GM19463 (cell line): ENCODE measurements around the gene PRRG2.

Source experiments
- ATAC-seq: cut with Tn5 transposase; IDR thresholded peaks from one replicate; pipeline ENCODE4 v1.9.1; 2021; ENCODE audit warnings: mild to moderate bottlenecking, moderate library complexity; ENCODE audit not compliant: unreplicated experiment

Gene PRRG2

DNA sequence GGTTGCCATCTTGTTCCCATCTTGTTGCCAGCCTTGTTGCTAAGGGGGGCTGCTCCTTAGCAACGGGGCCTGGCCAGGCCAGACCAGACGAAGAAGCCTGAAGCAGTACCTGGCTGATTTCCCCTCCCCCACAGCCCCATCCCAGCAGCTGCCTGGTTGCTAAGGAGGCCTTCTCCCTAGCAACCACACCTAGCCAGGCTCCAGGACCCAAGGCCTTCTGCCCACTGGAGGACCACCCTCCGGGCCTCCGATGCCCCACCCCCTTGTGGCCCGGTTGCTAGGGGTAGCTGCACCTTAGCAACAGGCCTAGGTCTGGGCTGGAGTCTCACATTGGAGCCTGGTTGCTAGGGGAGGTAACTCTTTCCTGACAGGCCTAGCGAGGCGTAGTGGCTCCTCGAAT, 3.9 kb downstream of the PRRG2 start:
- no peak for ATAC-seq

DNA sequence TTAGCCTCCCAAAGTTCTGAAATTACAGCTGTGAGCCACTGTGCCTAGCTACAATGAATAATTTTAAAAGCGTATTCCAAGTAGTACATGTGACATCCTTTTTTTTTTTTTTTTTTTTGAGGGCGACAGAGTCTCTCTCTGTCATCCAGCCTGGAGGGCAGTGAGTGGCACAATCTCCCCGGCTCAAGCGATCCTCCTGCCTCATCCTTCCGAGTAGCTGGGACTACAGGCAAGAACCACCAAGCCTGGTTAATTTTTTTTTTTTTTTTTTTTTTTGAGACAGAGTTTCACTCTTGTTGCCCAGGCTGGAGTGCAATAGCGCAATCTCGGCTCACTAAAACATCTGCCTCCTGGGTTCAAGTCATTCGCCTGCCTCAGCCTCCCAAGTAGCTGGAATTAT, 6.1 kb downstream of the PRRG2 start:
- ATAC-seq, result no peak

DNA sequence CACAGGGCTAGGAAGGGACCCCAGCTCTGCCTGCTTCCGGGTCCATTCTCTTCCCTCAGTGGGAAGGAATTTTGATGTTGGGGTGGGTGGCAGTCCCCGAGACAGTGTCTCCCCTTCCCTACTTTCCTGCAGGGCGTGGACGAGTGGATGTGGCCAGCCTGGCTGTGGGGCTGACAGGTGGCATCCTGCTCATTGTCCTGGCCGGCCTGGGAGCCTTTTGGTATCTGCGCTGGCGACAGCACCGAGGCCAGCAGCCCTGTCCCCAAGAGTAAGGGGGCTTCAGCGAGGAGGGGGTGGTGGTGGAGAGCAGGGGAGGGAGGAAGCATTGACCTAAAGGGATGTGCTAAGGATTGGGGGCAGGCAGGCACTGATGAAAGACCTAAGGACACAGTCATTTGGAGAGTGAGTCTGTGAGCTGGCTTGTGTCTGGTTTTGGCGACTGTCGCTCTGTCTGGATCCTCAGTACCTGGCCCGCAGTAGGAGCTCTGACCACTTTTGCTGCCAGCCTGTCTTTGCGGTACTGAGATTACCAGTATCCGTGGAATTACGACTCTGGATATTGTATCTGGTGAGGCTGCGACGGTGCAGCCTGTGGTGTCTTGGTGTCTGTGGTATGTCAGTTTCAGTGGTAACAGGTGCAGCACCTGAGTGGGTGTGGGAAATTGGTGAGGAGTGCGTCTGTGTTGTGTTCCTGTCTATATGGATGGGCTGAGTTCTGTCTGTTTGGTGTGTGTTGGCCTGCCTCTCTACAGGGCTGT, 7.4 kb downstream of the PRRG2 start:
- ATAC-seq, result no peak

DNA sequence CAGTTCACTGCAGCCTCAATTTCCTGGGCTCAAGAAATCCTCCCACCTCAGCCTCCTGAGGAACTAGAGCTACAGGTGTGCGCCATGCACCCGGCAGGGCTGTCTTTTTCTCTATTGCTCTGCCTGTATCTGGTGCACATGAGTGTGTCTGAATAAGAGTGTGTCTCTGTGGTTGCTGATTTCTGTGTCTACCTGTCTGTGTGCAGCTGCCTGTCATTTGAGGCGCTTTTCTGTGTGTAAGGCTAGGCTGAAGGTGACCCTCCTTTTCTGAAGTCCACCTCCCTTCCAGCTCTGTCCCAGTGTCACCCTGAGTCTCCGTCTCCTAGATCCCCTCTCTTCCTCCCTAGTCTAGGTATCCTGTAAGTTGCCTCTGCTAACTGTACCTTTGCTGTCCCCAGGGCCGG, 8.4 kb downstream of the PRRG2 start:
- ATAC-seq, result no peak

GRCh38 chr19:49590071-49590970, 9.2 kb downstream of the PRRG2 start:
- ATAC-seq, result peak; percentile 75

DNA sequence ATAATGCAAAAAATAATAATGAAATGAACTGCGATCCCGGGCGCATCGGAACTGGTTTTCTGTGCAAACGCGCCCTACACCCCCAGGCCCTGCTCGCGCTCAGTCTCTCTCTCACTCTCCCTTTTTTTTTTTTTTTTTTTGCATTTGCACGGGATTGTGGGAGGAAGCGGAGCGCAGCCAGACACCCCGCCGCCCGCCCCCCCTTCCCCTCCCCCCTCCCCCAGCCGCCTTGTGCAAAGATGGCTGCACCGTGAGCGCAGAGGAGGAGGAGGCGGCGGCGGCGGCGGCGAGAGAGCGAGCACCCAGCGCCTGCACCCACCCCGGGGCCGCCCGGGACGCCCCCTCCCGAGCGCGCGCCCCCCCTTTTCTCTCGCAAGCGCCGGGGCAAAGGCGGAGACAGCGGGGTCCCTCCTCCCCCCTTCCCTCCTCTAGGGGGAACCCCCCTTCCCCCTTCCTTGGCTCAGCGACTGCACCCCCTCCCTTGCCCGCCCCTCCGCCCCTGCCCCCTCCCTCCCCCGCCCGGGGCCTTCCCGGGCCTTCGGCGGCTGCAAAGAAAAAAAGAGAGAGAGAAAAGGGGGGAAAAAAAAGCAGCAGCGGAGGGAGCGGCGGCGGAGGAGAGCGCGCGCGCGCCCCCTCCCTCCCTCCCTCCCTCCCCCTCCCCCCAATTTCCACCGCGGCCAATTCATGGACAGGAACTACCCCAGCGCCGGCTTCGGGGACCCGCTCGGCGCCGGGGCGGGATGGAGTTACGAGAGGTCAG, 10.0 kb downstream of the PRRG2 start, which contains the start of gene PRR12:
Gene PRR12, plus strand, starts transcription at position 212 of the 760 bp plus-strand sequence. Its CDS starts 473 bp downstream, at position 685.
- no peak for ATAC-seq

- ATAC-seq, result no peak
Observed at GRCh38 chr19:49591731-49592485, 10.8 kb downstream of the PRRG2 start.

- ATAC-seq, result no peak
Observed at GRCh38 chr19:49592486-49593232, 11.5 kb downstream of the PRRG2 start.

DNA sequence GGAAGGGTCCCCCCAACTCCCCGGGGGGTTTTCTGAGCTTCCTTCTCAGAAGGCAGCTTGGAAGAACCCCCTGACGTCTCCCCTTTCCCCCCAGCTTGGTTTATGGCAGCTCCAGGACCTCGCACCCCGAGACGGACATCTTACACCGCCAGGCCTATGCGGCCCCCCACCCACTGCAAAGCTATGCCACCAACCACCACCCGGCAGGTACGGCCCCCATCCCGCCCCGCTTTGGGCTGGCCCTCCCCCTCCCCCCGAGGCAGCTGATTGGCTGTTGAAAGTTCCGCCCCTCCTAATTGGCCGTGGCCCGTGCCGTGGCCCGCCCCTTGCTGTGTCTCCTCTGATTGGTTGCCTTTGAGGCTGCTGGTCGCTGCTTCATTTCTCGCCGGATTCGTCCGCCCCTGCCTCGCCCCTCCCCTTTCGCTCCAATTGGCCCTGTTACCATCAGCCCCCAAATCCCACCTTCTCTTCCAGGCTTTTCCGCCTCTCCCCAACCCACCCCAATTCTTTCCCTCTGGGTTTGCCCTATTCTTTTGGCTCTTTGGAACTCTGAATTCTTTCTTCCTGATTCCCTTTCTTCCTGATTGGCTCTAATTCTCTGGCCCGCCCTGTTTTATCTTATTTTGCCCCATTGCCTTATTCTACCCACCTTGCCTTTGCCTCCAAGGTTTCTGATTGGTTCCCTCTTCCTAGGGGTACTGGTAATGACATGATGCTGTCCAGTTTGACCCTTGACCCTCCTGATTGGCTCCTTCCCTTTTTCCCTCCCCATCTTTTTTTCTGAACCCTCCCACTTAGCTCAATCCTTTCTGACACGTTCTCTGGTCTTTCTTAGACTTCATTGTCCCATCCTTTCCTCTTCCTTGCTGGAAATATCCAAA, 12.4 kb downstream of the PRRG2 start:
- ATAC-seq, result peak; percentile 48

DNA sequence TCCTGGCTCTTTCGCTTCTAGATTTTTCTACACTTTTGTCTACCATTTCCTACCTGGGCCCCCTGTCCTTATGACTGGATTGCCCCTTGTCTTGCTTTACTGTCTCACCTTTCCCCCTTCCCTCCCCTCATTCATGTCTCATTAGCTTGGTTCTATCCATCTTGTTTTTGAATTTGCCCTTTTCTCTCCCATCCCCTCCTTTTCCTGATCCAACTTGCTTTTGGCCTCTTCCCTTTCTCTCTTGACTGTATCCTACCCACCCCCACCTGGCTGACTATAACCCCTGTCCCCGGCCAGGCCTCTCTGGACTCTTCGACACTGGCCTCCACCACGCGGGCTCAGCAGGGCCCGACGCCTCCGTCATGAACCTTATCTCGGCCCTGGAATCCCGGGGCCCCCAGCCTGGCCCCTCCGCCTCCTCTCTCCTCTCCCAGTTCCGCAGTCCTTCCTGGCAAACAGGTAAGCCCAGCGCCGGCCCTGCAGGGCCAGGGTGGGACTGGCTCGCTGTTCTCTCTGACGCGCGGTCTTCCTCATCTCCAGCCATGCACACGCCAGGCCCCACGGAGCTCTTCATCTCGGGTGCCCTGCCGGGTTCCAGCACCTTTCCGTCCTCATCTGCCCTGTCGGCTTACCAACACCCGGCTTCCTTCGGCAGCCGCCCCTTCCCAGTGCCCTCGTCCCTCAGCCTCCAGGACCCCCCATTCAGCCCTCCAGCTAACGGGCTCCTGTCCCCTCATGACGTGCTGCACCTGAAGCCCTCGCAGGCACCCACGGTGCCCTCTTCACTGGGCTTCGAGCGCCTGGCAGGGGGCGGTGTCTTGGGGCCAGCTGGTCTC, 13.3 kb downstream of the PRRG2 start:
- no peak for ATAC-seq

- no peak for ATAC-seq
Observed at GRCh38 chr19:49594993-49595818, 14.1 kb downstream of the PRRG2 start.

GRCh38 chr19:49595819-49596404, 14.8 kb downstream of the PRRG2 start:
- ATAC-seq, result no peak

DNA sequence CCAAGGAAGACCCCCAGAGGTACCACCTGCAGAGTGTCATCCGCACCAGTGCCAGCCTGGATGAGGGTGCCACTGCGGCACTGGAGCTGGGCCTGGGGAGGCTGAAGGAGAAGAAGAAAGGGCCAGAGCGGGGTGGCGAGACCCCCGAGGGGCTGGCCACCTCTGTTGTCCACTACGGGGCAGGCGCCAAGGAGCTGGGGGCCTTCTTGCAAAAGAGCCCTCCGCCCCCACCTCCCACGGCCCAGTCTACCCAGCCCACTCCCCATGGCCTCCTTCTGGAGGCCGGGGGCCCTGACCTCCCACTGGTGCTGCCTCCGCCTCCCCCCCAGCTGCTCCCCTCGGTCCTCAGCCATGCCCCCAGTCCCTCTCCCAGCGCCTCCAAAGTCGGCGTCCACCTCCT, 15.3 kb downstream of the PRRG2 start:
- ATAC-seq, result no peak

GRCh38 chr19:49596954-49597702, 16.0 kb downstream of the PRRG2 start:
- no peak for ATAC-seq

DNA sequence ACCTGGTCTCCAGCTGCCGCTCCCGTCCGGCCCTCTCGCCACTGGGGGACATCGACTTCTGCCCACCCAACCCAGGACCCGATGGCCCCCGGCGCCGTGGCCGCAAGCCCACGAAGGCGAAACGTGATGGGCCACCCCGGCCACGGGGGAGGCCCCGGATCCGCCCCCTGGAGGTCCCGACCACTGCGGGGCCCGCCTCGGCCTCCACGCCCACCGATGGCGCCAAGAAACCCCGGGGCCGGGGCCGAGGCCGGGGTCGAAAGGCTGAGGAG, 16.5 kb downstream of the PRRG2 start:
- no peak for ATAC-seq
